Fibroblast of upper back skin (primary cell): ENCODE data around the gene TAF1L.
A peak's percentile ranks its signal among the peaks of the same experiment; 100 is the strongest.
"Not testable (repeated sequence)": the region's sequence is repeated elsewhere in the genome, so short reads cannot be mapped to it uniquely, and the experiment has no call there.

Experiments used
- DNase-seq: peaks from one replicate; pipeline ENCODE4 v3.0.0-alpha.2; 2013

The TAF1L gene, protein sequence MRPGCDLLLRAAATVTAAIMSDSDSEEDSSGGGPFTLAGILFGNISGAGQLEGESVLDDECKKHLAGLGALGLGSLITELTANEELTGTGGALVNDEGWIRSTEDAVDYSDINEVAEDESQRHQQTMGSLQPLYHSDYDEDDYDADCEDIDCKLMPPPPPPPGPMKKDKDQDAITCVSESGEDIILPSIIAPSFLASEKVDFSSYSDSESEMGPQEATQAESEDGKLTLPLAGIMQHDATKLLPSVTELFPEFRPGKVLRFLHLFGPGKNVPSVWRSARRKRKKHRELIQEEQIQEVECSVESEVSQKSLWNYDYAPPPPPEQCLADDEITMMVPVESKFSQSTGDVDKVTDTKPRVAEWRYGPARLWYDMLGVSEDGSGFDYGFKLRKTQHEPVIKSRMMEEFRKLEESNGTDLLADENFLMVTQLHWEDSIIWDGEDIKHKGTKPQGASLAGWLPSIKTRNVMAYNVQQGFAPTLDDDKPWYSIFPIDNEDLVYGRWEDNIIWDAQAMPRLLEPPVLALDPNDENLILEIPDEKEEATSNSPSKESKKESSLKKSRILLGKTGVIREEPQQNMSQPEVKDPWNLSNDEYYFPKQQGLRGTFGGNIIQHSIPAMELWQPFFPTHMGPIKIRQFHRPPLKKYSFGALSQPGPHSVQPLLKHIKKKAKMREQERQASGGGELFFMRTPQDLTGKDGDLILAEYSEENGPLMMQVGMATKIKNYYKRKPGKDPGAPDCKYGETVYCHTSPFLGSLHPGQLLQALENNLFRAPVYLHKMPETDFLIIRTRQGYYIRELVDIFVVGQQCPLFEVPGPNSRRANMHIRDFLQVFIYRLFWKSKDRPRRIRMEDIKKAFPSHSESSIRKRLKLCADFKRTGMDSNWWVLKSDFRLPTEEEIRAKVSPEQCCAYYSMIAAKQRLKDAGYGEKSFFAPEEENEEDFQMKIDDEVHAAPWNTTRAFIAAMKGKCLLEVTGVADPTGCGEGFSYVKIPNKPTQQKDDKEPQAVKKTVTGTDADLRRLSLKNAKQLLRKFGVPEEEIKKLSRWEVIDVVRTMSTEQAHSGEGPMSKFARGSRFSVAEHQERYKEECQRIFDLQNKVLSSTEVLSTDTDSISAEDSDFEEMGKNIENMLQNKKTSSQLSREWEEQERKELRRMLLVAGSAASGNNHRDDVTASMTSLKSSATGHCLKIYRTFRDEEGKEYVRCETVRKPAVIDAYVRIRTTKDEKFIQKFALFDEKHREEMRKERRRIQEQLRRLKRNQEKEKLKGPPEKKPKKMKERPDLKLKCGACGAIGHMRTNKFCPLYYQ (N-terminal part only)

DNA sequence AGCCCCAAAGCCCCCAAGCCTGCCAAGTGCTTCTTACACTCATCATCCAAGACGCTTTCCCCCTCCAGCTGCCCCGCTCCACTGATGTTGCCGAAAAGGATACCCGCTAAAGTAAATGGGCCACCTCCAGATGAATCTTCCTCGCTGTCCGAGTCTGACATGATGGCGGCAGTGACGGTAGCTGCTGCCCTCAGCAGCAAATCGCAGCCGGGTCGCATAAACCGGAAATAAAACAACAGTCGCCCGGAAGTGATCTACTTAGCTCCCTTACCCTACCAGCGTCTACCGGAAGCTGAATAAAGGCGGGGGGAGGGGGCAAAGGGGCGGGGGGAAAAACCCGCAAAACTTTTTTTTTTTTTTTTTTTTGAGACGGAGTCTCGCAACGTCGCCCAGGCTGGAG is at the start of gene TAF1L:
TAF1L (minus strand) TSS at position 308 of the 400 bp plus-strand sequence; CDS start at position 218, 90 bp downstream.
- no peak for DNase-seq

DNA sequence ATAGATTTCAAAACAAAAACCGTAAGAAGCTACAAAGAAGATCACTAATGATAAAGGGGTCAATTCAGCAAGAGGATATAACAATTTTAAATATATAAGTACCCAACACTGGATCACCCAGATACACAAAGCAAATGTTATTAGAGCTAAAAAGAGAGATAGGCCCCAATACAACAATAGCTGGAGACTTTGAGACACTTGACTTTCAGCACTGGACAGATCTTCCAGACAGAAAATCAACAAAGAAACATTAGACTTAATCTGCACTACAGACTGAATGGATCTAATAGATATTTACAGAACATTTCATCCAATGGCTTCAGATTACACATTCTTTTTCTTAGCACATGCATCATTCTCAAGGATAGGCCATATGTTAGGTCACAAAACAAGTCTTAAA is 46.3 kb upstream of the TAF1L start:
- DNase-seq, result no peak

DNA sequence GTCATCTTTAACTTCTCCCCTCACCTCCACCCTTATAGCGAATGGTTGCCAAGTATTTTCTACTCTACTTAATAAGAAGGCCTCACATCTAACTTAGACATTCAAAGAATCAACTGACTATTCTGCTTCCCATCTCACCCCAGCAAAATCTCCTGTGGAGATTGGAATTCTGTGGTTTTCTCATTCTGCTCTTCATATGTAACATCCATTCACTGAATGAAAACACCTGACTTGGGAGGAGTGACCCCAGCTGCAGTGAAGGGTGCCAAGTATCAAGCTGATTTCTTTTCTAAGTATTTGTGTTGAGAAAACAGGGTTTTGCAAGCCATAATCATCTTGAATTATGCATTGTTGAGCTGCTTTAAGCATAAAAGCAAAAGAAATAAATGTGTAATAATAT is 42.5 kb upstream of the TAF1L start:
- DNase-seq, result peak; percentile 45

DNA sequence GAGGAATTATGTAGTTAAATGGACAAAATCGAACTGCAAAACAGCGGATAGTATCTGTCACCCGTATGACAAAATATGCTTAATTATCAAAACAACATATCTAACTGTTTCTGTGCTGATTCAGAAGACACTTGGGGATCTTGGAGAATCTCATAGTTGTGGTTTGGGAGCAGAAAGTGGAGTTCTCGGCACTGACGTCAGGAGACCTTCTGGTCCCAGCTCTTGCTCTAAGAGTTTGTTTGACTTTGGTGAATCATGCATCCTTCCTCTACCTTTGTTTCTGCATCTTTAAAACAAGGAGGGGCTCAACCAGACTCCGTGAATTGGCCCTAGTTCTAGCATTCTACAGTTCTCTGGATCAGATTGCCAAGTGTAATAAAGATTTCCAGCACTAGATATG is 37.0 kb upstream of the TAF1L start:
- DNase-seq, result peak; percentile 83

DNA sequence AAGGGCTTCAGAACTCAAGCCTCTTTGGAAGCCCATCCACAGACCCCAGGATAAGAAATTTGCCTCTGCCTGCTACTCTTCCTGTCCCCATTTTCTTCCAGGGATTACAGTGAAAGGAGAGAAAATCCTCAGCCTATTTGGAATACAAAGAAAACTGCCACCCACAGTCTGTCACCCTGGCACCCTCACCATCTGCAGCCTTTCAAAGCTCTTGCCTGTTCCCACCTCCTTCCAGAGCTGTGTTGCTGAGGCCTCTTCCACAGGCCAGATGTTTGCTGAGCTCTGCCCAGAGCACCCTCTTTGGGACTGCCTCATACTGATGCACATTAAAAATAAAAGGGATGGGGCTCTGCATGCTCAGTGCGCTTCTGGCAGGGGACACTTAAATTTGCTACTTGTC is 35.9 kb upstream of the TAF1L start:
- no peak for DNase-seq

DNA sequence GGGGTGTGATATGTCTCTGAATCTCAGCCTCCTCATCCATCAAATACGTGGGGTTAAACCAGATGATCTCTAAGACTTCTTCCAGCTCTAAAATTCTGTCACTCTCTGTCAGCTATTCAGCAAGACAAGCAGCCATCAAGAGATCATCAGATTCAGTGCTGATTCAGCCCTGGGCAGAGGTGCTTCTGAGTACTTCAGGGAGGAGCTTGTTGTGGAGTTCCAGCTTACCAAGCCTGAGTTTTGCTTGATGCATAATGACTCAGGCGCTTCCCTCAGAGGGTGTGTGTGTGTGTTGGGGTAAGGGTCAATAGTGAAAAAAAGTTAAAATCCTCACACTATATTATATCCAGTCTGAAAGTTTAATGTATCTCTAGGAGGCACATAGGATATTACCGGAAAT is 29.6 kb upstream of the TAF1L start:
- DNase-seq, result peak; percentile 29

DNA sequence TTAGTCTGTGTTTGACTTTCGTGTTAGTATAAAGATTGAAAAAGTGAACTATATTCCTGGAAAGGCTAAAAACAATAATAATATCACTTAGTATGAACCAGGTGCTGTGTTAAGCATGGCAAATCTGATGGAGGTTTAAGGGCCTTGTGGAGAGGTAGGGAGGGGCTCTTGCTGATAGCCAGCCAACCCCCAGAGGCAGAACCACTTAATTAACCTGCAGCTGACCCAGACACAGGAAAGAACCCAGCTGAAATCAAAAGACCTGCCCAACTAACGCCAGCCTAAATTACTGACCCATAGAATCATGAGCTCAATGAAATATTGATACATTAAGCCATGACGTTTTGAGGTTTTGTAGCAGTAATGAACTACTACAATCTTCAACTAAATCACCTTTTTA is 28.3 kb upstream of the TAF1L start:
- DNase-seq, result no peak

DNA sequence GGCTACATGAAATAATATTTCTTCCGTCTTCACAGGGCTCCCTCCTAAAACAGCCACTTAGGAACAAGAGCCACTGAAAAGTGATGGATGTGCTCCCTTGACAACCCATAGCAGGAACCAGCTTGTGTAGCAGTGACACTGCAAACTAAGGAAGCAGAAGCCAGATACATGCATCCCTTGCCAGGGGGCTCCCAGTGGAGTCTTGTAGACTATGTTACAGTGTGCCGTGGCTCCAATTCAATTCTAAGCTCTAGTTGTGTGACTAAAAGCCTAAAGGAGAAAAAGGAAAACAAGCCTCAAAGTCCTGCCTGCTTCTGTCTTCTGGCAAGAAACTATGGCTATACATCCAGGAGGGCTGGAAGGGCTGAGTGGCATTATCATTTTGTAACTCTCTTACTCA is 12.2 kb upstream of the TAF1L start:
- no peak for DNase-seq

DNA sequence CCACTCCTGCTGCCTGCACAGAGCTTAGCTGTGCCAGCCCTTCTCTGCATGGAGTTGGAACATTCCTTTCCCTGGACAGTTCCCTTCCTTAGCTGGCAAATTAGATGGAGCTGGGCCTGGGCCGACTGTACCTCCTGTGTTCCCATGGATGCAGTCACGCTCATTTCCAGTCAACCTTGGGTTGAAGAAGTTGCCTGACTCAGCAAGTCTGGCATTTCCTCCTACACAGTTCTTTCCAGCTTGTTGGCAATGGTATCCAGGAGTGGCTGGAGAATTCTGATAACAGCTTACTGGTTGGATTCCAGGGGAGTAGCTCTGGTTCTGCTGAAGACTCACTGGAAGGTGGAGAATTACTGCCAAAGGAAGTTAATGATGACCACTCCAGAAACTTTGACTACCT is 9.2 kb upstream of the TAF1L start:
- DNase-seq, result peak; percentile 88

DNA sequence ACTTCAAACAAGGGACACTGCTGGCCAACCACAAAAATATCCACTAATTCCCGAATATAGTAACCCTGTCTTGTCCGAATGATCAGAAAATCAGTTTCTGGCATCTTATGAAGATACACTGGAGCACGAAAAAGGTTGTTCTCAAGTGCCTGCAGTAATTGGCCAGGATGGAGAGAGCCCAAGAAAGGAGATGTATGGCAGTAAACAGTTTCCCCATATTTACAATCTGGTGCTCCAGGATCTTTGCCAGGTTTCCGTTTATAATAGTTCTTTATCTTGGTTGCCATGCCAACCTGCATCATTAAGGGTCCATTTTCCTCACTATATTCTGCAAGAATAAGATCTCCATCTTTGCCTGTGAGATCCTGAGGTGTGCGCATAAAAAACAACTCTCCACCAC is 2.3 kb downstream of the TAF1L start:
- not testable (repeated sequence) for DNase-seq

DNA sequence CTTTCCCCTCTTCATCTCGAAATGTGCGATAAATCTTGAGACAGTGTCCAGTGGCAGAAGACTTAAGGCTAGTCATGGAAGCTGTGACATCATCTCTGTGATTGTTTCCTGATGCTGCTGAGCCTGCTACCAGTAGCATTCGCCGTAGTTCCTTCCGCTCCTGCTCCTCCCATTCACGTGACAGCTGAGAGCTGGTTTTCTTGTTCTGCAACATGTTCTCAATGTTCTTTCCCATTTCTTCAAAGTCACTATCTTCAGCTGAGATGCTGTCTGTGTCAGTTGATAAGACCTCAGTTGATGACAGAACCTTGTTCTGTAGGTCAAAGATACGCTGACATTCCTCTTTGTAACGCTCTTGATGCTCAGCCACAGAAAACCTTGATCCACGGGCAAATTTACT is 3.5 kb downstream of the TAF1L start:
- DNase-seq, result no peak

DNA sequence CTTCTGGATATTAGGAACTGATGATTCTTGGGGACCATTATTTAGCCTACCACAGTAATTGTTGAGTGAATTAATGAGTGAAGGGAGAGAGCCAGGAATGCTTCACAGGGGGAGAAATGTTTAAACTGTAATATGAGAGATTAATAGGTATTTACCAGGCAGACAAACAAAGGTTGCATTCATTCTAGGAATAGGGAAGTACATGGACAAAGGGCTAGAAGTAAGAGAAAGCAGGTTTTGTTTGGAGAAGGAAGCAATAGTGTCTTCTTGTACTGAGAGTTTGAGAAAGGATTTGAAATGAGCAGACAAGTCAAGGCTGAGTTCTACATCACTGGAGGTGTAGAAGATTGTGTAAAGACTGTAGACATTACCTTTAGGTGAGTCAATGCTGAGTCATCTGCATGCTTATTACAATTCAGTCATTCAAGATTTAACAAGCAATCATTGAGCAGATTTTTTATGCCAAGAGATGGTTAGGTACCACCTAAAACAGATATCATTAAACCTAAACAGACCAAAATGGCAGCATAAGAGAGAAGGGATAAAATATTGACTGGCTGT is 8.0 kb downstream of the TAF1L start:
- DNase-seq, result no peak

DNA sequence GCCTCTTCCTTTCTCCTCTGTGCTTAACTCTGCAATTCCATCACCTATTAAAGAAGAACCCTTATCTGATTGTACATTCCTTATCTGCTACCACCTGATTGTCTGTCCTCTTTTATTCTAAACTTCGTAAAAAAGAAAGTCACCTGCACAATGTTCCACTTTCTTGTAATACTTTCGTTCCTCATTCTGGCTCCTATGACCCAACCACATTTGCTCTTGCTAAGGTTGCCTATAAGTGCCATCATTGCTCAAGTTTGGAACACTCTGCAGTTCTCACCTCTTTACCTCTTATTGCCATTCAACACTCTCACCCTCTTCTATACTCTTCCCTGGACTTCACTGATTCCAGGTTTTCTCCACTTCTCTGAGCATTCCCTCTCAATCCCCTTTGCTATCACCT is 10.1 kb downstream of the TAF1L start:
- no peak for DNase-seq

DNA sequence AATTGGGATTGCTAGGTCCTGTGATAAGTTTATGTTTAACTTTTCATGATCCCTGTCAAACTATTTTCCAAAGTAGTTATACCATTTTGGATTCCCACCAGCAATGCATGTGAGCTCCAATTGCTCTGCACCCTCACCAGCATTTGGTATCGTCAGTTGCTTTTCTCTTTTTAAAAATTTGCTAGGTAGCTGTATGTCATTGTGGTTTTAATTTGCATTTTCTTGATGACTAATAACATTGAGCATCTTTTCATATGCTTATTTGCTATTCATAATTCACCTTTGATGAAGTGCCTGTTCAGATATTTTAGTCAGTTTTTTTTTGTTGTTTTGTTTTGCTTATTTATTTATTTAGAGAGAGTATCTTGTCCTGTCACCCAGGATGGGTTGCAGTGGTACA is 12.5 kb downstream of the TAF1L start:
- DNase-seq, result no peak

DNA sequence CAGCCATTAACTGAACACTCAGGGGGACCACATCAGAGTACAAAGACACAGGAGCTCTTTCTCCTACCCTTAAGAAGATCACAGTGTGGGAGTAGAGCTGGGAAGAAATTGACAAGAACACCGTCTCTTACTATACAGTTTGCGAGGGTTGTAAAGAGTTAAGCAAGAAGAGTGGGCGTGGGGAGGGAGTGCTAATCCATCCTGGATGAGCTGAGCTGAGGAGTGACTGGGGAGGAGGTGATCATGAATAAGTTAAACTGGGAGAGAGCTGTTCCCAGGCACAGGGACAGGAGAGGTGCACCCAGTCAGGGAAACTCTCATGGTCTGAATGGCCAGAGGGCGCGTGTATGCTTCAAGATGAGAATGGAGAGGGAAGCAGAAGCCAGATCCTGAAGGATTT is 17.2 kb downstream of the TAF1L start:
- no peak for DNase-seq

DNA sequence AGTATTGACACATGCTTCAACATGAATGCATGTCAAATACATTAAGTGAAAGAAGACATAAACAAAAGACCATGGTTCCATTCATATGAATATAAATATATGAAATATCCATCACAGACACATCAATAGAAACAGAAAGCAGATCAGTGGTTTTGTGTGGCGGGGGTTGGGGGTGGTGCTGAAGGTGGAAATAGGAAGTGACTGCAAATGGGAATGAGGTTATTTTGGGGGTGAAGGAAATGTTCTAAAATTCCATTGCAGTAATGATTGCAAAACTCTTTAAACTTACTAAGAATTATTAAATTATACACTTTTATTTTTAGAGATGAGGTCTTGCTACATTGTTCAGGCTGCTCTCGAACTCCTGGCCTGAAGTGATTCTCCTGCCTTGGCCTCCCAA is 28.7 kb downstream of the TAF1L start:
- no peak for DNase-seq

DNA sequence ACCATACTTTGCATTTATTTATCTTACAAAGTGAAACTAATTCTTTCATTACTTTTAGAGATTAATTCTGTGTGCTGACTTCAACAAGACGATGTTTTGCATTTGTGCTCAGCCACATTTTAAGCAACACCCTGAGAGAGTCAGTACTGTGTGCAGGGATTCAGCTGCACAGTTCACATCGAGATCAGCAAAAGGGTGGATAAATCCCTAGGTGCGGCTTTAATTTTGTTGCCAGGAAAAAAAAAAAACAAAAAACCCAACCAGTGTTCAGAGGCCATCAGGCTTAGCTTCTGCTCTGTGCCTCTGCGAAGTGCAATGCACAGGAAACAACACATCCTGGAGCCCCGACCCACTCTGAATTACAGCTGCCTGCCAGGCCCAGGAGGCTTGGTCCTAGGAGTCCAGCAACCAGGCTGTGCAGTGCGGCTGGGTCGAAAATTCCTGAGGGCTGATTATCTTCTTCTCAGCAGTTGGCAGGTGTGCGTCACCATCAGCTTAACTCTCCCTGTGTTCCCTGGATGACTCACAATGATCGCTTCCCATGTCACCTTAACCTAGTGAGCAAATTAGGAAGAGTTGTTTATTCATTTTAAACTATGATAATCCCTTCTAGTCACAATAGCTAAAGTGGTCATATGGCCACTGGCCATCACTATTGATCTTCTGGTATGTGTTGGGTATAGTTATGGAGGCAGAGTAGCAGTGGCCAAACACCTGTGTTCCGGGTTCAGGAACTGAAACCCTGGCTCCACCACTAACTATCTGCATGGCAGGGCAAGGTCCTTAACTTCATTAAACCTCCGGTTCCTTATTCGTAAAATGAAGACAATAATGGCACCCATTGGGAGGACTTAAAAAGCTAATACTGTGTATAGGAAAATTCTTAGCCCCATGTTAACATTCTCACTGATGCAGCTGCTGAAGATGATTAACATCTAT is 31.3 kb downstream of the TAF1L start:
- no peak for DNase-seq

DNA sequence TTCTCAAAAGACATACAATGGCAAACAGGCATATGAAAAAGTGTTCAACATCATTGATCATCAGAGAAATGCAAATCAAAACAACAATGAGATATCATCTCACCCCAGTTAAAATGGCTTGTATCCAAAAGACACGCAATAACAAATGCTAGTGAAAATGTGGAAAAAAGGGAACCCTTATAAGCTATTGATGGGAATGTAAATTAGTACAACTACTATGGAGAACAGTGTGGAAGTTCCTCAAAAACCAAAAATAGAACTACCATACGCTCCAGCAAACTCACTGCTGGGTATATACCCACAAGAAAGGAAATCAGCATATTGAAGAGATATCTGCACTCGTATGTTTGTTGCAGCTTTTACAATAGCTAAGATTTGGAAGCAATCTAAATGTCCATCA is 36.4 kb downstream of the TAF1L start:
- not testable (repeated sequence) for DNase-seq

DNA sequence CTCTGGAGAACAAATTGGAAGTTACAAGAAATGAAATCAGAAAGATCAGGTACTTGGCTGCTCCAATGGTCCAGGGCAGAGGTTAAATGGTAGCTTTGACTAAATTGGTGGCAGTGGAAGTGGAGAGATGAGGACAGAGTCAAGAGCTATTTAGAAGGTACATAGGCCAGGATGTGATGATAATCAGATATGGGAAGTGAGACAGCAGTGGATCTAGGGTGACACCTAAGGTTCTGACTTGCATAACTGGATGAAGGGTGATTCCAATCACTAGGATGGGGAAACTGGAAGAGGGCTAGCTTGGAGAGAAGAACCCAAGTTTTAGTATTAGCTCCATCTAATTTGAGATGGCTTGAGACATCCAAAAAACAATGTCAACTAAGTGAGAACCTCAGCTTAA is 38.5 kb downstream of the TAF1L start:
- DNase-seq, result no peak

DNA sequence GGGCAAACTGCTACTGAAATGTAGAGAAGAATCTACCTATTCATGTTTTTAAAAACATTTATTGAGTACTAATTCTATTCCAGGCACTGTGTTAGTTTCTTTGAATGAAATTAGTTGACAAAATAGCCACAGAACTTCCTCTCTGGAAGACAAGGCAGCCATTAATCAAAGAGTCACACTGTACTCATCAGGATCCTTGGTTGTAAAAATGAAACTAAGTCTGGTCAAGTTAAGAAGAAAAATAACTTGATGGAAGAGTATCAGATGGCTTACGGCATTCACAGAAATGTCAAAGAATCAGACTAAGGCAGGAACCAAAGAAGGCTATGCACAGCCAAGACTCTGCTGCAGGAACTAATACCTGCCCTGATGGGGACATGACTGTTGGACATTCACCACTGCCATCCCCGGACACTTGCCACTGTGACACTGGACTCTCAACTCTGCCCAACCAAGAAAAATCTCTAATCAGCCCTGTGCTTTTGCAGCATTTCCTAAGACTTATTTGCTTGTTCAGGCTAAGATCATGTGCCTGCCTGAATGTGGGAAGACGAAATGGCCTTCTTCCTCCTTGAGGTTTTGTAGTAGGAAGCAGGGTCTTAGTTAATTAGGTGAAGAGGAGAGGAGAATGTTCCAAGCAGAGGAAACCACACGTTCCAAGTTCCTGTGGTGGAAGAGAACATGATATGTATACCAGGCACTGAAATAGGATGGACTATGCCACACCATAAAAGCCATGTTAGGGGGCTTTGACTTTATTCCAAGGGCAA is 39.2 kb downstream of the TAF1L start:
- DNase-seq, result no peak

DNA sequence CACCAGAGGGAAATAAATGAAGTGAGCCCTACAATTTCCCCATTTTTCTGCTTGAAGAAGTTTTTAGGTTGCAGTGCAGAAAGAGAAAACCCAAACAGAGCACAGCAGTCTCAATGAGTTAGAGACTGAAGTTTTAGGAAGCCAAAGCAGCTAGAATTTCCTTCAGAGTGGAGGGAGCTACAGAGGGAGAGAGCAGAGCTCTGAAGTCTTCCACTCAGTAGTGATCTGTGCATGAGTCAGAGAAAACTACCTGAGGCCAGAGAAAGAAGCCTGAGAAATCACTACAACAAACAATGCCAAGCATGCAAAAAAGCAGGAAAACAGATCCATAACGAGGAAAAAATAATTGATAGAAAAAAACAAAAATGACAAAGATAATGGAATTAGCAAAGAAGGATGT is 44.6 kb downstream of the TAF1L start:
- no peak for DNase-seq
